GM18868 (cell line): Measurements from ENCODE around the gene KDM5B.
"Not testable (repeated sequence)": the region's sequence is repeated elsewhere in the genome, so short reads cannot be mapped to it uniquely, and the experiment has no call there.

Experiments
- ATAC-seq: cut with Tn5 transposase; IDR thresholded peaks from one replicate; pipeline ENCODE4 v1.9.1; 2021; ENCODE audit warnings: mild to moderate bottlenecking, moderate library complexity; ENCODE audit not compliant: unreplicated experiment

Gene KDM5B

DNA sequence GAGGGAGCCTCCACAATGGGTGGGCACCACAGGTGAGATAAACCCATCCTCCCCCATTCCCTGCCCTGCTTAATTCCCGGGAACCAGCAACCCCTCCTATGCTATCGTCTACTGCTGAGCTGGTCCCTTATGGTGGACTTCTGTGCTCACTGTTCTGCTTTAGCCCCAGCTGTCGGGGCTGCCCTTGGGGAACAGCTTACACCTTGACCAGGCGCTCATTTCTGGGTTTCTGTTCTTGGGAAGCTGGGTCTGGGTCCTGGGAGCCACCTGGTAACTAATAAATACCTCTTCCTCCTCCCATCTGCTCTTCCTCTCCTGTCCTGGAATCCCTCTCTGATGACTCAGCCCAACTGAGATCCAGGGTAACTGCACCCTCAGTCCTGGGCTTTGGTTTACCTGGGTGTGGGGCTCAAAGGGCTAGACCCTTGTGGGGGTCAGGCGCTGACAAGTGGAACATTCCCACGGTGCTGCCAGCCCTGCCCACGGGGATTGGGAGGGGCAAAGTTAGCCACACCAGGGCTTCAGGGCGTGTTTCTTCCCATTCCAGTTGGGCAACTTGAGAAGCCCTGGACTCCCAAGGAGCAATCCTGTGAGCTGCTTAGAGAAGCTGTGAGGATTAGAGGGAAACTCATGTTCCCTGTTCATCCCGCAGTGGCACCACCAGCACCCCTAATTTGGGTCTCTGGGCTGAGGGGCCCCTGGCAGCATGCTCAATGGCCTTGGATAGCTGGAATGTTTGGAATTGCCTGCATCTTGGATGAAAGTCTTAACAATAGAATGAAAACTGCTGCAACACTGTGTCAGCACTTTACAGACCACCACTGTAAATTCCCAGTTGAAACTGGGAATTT lies 4.2 kb upstream of the KDM5B start:
- no peak for ATAC-seq

DNA sequence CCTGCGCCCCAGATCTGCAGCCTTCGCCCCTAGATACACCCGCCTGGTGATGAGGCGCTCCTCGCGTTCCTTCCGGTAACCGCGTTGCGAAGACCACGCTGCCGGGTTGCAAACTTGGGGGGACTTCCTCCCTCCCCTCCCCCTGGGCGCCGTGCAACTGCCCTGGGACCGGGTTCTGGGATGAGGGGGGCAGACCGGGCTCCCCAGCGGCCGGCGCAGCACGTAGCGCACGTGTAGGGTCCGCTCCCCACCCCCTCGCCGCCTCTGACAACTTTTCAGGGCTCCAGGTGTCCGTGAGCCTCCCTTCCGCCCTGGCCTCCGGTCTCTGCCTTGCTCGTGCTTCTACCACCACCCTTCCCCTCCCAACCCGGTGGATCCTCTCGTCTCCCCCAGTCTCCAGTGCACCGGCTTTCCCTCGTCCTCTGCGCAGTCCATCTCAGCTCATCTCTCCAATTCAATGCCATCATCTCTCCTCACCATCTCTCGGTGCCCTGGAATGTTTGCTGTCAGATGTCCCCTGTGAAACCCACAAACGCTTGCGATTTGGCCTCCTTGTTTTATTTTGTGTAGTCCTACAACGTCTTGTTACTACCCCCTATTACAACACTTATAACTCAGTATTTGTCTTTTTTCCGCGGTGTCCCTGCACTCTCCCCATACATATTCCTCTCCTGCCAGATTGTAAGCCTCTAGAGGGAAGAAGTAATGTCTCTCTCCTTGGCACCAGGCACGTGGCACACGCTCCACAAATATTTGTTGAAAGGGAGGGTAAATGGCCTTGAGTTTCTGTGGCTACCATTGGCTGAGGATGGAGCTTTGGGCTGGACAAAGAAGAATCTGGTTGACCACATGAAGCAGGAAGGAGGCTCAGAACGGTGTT lies 3.3 kb upstream of the KDM5B start:
- peak; percentile 24 for ATAC-seq

DNA sequence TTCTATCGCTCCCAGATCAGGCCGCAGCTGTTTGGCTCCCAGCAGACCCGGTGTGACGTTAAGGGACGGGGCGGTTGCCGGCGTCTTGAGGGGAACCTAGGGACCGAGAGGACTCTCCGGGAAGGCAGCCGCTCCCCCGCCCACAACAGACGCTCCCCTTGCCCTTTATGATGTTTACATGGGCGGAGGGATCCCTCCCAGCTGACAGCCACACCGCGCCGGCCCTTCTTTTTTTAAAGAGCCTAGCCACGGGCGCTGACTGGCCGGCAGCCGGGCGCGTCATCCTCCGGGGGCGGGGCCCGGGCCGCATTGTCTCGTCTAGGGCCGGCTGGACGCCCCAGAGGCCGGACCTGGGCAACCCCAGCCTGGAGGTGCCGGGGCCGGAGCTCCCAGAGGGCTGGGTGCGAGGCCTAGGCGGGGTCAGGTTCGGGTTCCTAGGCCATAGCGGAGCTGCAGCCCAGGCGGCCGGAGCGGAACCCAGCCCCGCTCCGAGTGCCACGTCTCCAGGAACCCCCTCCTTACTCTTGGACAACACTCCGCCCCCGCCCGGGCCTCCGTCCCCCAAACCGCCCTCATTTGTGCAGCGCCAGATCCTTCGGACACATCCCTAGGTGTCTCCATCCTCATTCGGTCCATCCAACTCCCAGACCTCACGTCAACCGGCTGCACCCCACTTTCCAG lies 2.5 kb upstream of the KDM5B start, which contains the start of gene PCAT6:
Gene PCAT6, plus strand, starts transcription at position 340 of the 681 bp plus-strand sequence.
- ATAC-seq = peak; percentile 76

DNA sequence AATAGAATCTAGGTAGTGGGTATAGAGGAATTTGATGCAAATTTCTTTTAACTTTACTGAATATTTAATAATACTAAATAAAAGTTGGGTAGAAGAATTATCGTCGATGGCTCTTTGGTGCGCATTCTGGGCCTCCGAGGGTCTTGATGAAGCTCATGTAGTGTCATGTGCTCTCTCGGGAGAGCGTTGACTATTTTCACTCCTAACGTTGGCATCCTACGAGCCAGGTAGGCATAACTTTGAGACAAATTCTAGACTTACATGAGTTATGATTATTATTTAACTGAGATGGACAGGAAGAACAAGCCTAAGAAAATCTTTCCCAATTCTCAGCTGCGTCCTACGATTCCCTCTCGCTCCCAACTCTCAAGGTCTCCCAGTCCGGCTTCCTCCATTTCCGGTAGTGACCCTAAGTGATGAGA lies 2.0 kb upstream of the KDM5B start:
- ATAC-seq = no peak

DNA sequence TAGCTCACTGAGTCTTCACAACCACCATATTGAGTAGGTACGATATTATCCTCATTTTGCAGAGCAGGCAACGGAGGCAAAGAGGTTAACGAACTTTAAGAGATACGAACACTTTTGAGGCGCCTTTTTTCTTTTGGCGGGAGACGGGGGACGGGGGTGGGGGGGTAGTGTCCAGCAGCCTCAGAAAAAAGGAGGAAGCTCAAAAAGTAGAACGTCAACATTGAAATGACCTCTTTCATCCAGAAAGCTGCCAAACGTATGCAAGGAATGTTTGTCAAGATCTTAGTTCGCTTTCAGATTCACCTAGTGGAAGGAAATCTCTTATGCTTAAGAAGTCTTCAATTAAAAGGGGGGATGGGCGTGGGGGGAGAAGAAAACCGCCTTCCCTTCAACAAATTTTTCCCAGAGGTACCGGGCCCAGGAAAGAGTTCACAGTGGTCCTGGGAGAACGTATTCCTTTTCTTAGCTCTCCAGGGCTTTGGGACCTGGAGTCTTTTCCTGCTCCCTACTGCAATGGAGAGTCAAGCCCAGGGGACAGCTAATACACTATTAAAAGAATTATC lies 1.5 kb upstream of the KDM5B start:
- ATAC-seq = no peak

DNA sequence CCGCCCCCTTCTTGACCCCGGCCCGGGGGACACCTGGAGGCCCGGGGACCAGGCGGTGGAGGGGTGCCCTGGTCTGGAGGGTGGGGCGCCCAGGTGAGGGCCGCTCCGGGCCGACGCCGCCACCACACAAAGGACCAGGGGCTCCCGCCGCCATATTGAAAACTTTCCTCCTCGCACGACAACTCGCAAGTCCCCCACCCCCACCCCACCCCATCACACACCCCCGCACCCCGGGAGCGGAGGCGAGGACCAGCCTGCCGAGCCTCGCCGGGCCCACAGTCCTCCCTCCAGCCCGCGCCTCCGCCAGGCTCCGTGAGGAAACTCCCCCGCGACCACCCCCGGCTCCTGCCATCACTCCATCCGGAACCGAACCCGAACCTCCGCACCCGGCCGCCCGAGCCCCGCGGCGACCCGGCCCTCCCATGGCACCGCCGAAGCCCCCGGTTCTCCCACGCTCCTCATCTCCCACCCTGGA lies 733 bp downstream of the KDM5B start:
- no peak for ATAC-seq

DNA sequence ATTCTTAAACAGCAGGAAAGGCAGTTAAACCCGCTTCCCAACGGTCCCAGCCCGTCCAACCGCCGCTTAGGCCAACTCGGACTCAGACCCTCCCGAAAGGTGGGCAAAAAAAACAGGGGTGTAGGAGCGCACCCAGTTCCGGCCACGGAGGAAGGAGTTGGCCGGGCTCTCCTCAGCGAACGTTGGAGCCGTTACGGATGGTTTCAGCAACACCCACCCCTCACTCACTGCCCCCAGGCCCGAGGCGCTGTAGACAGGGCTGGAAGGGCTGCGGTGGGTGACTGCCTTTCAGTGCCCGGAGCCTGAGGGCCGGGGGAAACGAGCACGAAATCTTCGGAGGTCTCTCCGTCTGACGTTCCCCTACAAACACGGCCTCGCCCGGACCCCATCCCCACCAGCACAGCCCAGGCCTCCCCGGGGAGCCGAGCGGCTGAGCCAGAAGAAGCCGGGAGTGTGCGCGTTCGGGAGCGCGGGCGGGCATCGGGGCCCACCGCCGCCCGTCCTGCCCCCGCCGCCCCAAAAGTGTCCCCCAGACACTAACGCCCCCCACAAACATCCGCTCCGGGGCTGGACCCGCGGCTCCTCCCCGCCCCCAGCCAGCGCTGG lies 1.3 kb downstream of the KDM5B start:
- ATAC-seq = no peak

DNA sequence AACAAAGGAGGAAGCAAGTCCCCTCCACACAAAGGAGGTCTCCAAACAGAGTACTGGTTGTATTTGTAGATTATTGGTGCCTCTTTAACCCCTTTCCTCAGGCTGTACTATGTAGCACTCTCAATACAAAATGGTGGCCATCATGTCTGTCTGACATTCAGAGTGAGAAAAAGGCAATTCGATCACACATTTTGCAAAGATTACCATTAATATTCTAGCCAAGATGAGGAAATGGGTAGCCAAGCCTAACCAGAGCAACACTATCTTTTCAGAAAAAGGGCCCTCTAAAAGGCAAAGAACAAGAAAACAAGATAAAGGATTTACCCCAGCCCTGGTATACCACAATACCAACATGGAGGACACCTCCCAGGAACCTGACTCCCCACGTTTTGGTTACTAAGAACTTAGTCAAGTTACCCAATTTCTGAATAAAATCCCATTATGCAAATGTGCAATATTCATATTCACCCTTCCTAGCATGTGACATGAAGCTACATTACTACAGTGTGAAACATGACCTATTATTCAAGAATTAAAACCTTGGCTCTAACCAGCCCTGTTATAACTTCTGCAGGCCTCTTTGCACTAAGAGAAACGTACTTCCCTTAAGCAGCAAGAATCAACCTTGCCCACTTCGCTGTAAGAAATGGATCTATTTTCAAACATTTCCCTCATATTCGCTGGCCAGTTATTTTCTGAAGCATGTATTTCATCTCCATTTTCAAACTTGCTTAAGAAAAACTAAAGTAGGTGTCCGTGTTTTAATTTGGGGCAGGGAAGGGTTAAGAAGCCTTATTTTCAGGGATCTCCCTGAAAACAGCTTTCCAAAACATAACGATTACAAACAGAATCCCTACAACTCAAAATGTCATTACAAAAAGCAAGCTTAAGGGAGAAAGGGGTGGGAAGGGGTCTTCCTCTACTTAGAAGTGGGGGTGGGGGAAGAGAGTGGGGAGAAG lies 2.1 kb downstream of the KDM5B start:
- no peak for ATAC-seq

DNA sequence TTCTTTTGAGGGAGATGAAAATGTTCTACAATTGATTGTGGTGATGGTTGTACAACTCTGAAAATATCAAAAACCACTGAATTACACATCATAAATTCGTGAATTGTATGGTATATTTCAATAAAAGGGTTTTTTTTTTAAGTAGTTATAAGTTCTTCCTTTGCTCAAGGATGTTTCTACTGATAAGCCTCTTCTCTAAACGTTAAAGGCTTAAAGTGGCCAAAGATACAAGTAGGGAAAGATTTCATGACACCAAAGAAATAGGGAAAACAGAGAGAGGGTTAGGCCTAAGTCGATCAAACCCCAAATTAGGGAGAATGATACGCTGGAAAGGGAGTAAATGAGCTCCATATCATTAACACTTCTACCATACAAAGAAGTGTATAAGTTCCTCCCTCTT lies 4.1 kb downstream of the KDM5B start:
- no peak for ATAC-seq

DNA sequence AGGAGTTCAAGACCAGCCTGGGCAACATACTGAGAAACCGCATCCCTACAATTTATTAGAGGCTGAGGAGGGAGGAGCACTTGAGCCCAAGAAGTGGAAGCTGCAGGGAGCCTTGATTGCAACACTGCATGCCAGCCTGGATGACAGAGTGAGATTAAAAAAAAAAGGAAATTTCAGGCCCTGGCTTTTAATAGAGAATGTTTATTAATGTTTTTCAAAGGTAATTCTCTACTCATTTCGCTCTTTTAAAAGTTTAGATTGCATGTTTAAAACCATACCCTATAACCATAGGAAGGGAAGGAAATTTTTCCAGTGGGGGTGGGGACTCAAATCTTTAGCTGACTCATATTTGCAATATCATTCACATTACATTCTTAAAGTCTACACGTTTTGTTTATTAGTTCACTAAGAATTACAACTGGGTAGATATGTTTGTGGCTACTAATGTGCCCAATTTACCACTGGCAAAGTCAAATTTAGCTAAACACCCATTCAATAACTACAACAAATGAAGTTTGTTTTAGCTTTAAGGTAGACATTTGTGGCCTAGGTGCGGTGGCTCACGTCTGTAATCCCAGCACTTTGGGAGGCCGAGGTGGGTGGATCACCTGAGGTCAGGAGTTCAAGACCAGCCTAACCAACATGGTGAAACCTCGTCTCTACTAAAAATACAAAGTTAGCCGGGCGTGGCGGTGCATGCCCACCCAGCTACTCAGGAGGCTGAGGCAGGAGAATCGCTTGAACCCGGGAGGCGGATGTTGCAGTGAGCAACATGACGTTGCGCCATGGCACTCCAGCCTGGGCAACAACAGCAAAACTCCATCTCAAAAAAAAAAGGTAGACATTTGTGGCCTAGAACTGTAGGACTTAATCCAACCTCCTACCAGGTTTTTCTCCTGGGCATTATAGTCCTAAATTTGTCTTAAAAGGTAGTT lies 5.0 kb downstream of the KDM5B start:
- ATAC-seq = no peak

DNA sequence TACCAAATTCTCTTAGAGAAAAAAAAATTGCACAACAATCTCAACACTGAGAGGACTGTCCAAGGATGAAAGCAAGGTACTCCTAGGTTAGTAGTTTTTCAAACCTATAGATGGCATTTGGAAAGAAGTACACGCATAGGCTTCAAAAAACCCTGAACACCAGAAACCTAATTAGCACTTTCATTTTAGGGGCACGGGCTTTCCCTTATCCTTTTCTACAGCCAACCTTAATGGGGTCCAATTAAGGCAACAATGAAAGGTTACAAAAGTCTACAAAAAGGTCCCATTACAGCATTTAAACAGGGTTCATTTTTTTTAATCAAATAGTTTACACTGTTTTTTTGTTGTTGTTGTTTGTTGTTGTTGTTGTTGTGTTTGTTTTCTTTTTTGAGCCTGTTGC lies 6.2 kb downstream of the KDM5B start:
- ATAC-seq = no peak

DNA sequence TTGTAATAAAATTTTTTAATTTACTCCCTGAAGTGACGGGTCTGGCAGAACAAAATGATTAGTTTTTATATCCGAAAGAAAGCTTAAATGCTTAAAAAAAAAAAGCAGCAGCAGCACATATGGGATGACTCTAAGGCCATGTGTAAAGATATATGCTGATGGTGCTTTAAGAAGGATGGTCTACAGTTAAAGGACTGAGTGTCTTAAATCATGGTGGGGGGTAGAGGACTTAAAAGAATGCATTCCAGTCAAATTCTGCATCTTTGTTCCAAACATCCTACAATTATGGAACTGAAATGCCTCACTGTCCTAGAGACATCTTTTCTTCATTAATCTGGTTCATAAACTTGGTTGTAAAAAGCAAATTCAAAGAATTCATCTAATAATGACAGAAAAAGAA lies 7.0 kb downstream of the KDM5B start:
- ATAC-seq = no peak

DNA sequence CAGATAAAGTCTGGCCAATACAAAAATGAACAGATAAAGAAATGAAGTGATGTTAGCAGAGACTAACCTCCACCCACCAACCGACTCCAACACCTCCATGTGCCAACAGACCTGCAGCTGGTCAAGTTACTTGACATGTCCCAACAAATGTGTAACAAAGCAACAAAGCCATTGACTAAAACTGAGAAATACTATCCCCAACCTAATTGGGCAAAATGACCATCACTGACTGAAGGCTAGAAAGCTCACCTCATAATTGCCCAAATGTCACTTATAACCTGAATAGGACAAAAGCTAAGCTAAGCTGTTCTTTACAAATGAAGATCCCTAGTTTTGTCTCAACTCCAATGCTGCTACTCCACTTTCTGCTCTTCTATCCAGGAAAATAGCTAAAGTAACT lies 7.5 kb downstream of the KDM5B start:
- ATAC-seq = no peak

DNA sequence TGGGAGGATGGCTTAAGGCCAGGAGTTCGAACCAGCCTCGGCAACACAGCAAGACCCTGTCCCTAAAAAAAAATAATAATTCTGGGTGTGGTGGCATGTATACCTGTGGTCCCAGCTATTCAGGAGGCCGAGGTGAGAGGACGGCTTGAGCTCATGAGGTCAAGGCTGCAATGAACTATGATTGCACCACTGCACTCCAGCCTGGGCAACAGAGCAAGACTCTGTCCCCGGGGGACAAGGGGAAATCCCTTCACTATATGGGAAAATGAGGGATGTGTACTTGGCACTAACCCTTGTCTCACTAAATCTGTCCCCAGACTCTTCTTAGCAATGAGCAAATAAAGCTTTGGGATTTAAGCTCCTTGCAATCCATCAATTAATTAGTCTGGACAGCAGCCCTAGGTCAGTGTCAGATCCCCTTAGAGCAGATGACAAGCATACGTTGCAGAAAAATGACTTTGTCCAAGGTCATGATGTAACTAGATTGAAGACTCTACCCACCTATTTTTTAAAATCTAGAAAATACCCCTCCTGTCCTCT lies 9.4 kb downstream of the KDM5B start:
- ATAC-seq = no peak

DNA sequence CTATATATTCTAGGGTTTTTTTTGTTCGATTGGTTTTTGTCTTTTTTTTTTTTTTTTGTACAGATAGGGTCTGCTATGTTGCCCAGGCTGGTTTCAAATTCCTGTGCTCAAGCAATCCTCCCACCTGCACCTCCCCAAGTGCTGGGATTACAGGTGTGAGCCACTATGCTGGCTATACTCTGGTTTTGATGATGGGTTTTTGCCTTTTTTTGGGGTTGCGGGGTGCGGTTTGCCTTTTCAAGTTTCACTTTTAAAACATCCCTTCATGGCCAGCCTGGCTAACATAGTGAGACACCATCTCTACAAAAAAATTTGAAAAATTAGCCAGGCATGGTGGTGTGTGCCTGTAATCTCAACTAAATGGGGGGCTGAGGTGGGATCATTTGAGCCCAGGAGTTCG lies 10.0 kb downstream of the KDM5B start:
- ATAC-seq = no peak

DNA sequence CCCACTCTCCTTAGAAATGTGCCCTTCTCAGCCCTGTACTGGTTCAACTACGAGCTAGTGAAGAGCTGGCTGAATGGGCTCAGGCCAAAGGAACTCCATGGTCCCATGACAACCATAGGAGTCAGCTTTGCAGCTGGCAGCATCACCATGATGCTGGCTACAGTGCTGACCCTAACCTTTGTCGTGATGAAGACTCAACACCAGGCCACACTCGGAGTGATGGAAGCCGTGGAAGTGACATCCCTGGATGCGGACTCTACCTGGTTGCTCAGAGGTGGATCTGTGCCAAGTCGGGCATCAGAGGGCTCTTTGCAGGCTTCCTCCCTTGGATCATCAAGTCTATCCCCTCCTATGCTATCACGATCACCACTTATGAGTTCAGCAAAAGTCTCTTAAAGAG lies 11.6 kb downstream of the KDM5B start:
- ATAC-seq = no peak

DNA sequence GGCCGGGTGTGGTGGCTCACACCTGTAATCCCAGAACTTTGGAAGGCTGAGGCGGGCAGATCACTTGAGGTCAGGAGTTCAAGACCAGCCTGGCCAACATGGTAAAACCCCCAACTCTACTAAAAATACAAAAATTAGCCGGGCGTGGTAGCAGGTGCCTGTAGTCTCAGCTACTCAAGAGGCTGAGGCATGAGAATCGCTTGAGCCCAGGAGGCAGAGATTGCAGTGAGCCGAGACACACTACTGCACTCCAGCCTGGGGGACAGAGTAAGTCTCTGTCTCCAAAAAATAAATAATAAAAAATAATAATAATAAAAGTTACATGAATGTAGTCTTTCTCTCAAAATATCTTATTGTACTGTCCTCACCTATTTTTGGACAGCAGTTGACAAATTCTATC lies 13.3 kb downstream of the KDM5B start:
- not testable (repeated sequence) for ATAC-seq
